IMR-90 (cell line): Measurements from ENCODE around the gene TAS2R42. TPM values are rescaled to one million over a fixed set of nuclear protein-coding genes. Genes with fewer than 3 reads are reported as not detected.

Experiments
- ATAC-seq: fragments of 200-7000 bp; cut with Tn5 transposase; 2 replicates; pipeline ENCODE4 v1.9.1; 2020; ENCODE audit warnings: low read depth, mild to moderate bottlenecking, moderate library complexity
- BruUV-seq: library from RNA; stranded (reverse); fragments of 400-500 nt; replicated peaks from 2 replicates; lab custom pipeline; 2021; lab: Mats Ljungman, UMichigan
- CTCF ChIA-PET: fragments of 300-600 bp; formaldehyde crosslinking; extraction: SDS; loops from one replicate; lab custom pipeline; 2021; ENCODE audit warnings: antibody characterized with exemption; lab: Yijun Ruan, JAX
- POLR2A ChIA-PET: fragments of 300-600 bp; sonication (Branson Sonifier 250); formaldehyde crosslinking; loops from one replicate; lab custom pipeline; 2022; ENCODE audit warnings: antibody characterized with exemption; ENCODE audit not compliant: unreplicated experiment; lab: Charles Lee
- DNase-seq: peaks from one replicate; pipeline ENCODE4 v3.0.0; 2013
- H2AFZ ChIP-seq: replicated peaks from 2 replicates; pipeline ENCODE3; 2013; ENCODE audit warnings: low read length, mild to moderate bottlenecking; ENCODE audit not compliant: poor library complexity
- H2AK5ac ChIP-seq: 2 replicates; pipeline ENCODE4 v1.6.1; 2013; ENCODE audit warnings: low read depth, low read length, inconsistent platforms
- H2AK9ac ChIP-seq: replicated peaks from 2 replicates; pipeline ENCODE3; 2013; ENCODE audit warnings: mild to moderate bottlenecking, low read depth, low read length, moderate library complexity; ENCODE audit not compliant: poor library complexity
- H2BK120ac ChIP-seq: 2 replicates; pipeline ENCODE4 v1.6.1; 2013; ENCODE audit warnings: low read depth, low read length, inconsistent platforms
- H2BK15ac ChIP-seq: 3 replicates; pipeline ENCODE4 v1.6.1; 2013; ENCODE audit warnings: low read depth, low read length, inconsistent platforms
- H2BK20ac ChIP-seq: 2 replicates; pipeline ENCODE4 v1.6.1; 2013; ENCODE audit warnings: low read depth, mild to moderate bottlenecking, inconsistent platforms, low read length, moderate library complexity
- H2BK5ac ChIP-seq: 2 replicates; pipeline ENCODE4 v1.6.1; 2013; ENCODE audit warnings: mild to moderate bottlenecking, low read depth, low read length, inconsistent platforms; ENCODE audit not compliant: poor library complexity, severe bottlenecking
- H3K14ac ChIP-seq: replicated peaks from 2 replicates; pipeline ENCODE4 v1.6.1; 2013; ENCODE audit warnings: low read depth, low read length, inconsistent platforms
- H3K18ac ChIP-seq: 2 replicates; pipeline ENCODE4 v1.6.1; 2013; ENCODE audit warnings: low read depth, low read length, control low read depth
- H3K23ac ChIP-seq: 2 replicates; pipeline ENCODE4 v1.6.1; 2013; ENCODE audit warnings: low read depth, low read length, inconsistent platforms
- H3K27ac ChIP-seq: 2 replicates; pipeline ENCODE4 v1.5.1; 2013; ENCODE audit warnings: mild to moderate bottlenecking, control low read depth, low read length; ENCODE audit not compliant: insufficient read depth
- H3K27me3 ChIP-seq: 2 replicates; pipeline ENCODE4 v1.6.1; 2013; ENCODE audit warnings: low read length; ENCODE audit not compliant: control insufficient read depth, insufficient read depth
- H3K36me3 ChIP-seq: 2 replicates; pipeline ENCODE4 v1.6.1; 2013; ENCODE audit warnings: low read length, mixed read lengths; ENCODE audit not compliant: control insufficient read depth, insufficient read depth
- H3K4ac ChIP-seq: 2 replicates; pipeline ENCODE4 v1.6.1; 2013; ENCODE audit warnings: low read depth, low read length, inconsistent platforms
- H3K4me1 ChIP-seq: 2 replicates; pipeline ENCODE4 v1.6.1; 2013; ENCODE audit warnings: low read length, mixed read lengths; ENCODE audit not compliant: control insufficient read depth, insufficient read depth
- H3K4me2 ChIP-seq: 2 replicates; pipeline ENCODE4 v1.6.1; 2013; ENCODE audit warnings: low read depth, mild to moderate bottlenecking, control low read depth, low read length, moderate library complexity
- H3K4me3 ChIP-seq: 2 replicates; pipeline ENCODE4 v1.5.1; 2013; ENCODE audit warnings: low read depth, mild to moderate bottlenecking, control low read depth, low read length, moderate library complexity; ENCODE audit not compliant: insufficient read depth
- H3K56ac ChIP-seq: 2 replicates; pipeline ENCODE4 v1.6.1; 2013; ENCODE audit warnings: low read length, inconsistent platforms; ENCODE audit not compliant: insufficient read depth; ENCODE audit errors: extremely low read depth
- H3K79me1 ChIP-seq, 2 experiments: 2 replicates each; pipeline ENCODE4 v1.6.1; 2013; ENCODE audit warnings: low read length in 2 of 2, inconsistent platforms in 1 of 2, low read depth in 1 of 2
- H3K9ac ChIP-seq: 2 replicates; pipeline ENCODE4 v1.6.1; 2013; ENCODE audit warnings: low read depth, low read length, control low read depth
- H3K9me1 ChIP-seq: 2 replicates; pipeline ENCODE4 v1.6.1; 2013; ENCODE audit warnings: low read length, inconsistent platforms; ENCODE audit not compliant: insufficient read depth
- H3K9me3 ChIP-seq: 2 replicates; pipeline ENCODE4 v1.6.1; 2013; ENCODE audit warnings: low read length; ENCODE audit not compliant: control insufficient read depth, insufficient read depth
- H4K20me1 ChIP-seq: 2 replicates; pipeline ENCODE4 v1.6.1; 2013; ENCODE audit warnings: low read length, inconsistent platforms; ENCODE audit not compliant: insufficient read depth
- H4K5ac ChIP-seq: 2 replicates; pipeline ENCODE4 v1.6.1; 2013; ENCODE audit warnings: mild to moderate bottlenecking, low read depth, low read length, control low read depth
- H4K8ac ChIP-seq, 2 experiments: 2 replicates each; pipeline ENCODE4 v1.6.1; 2013; ENCODE audit warnings: low read depth in 2 of 2, low read length in 2 of 2, control low read depth in 1 of 2, inconsistent platforms in 1 of 2
- H4K91ac ChIP-seq: 2 replicates; pipeline ENCODE4 v1.6.1; 2013; ENCODE audit warnings: low read depth, low read length, inconsistent platforms; ENCODE audit not compliant: insufficient read depth
- CHD1 ChIP-seq: IDR thresholded peaks from 2 replicates; pipeline ENCODE4 v1.6.1; 2012; ENCODE audit warnings: low read depth, low read length, improper control_type of control experiment
- MXI1 ChIP-seq: IDR thresholded peaks from 2 replicates; pipeline ENCODE4 v1.6.1; 2012; ENCODE audit warnings: low read depth, mild to moderate bottlenecking, low read length, moderate library complexity, borderline replicate concordance
- POLR2A ChIP-seq: IDR thresholded peaks from 2 replicates; pipeline ENCODE4 v1.6.1; 2012; ENCODE audit warnings: mild to moderate bottlenecking, low read depth, low read length
- RAD21 ChIP-seq: IDR thresholded peaks from 2 replicates; pipeline ENCODE4 v1.6.1; 2012; ENCODE audit warnings: low read length, improper control_type of control experiment
- RFX5 ChIP-seq: IDR thresholded peaks from 2 replicates; pipeline ENCODE4 v1.8.0; 2012; ENCODE audit warnings: low read depth, mild to moderate bottlenecking, low read length, moderate library complexity
- WGBS, 2 experiments: methylation state at CpG; one replicate each; pipeline versions ENCODE4 v1.1.5 to v1.1.7; 2013; ENCODE audit warnings: missing lambda C conversion rate in 2 of 2; ENCODE audit not compliant: insufficient read length in 1 of 2; ENCODE audit errors: extremely low coverage in 2 of 2; 5-methylcytosine and 5-hydroxymethylcytosine counted together
- dilution Hi-C: fragments of 300-500 bp; cut with HindIII; formaldehyde crosslinking; loops from one replicate; pipeline ENCODE4 v1.14.3; 2018; ENCODE audit warnings: low sequenced_read_pairs; ENCODE audit not compliant: unreplicated experiment
- in situ Hi-C: fragments of 300-500 bp; cut with MboI; formaldehyde crosslinking; loops from 3 replicates; pipeline ENCODE4 v1.14.3; 2019; ENCODE audit warnings: low sequenced_read_pairs, inconsistent platforms, mixed read lengths
- intact Hi-C: fragments of 100-400 bp; cut with micrococcal nuclease; formaldehyde crosslinking; loops from 2 replicates; pipeline ENCODE4 v1.10.0; 2022
- polyA plus RNA-seq, 3 experiments: library from polyadenylated mRNA; depleted of rRNA; stranded (reverse); fragments of >200 nt; gene quantifications; 2 replicates each; pipeline ENCODE4 v1.2.3, GENCODE V29; 2012; ENCODE audit warnings: low replicate concordance in 1 of 3
- total RNA-seq: library from RNA; depleted of rRNA; stranded (reverse); fragments of >200 nt; gene quantifications from 2 replicates; pipeline ENCODE4 v1.2.3, GENCODE V29; 2012

The TAS2R42 gene
- total and polyA plus RNA-seq, 2 of the 4 experiments (the other 2 are of a cell fraction), result not detected

GRCh38 chr12:11162502-11162901, 24.2 kb downstream of the TAS2R42 start:
- no peak for DNase-seq
- Histone ChIP-seq H4K8ac (no peak overlapping the region), H3K36me3 (peaks cover 13% of the 10 kb centered on the region), H3K4me1 (no peaks in the 10 kb centered on the region), H3K23ac (no peak overlapping the region), H4K91ac (no peak overlapping the region), H3K27me3 (no peaks in the 10 kb centered on the region), H3K4me3 (no peak overlapping the region), H3K14ac (no peak overlapping the region), H3K9me3 (no peaks in the 10 kb centered on the region), H2BK20ac (no peak overlapping the region), H3K4ac (no peak overlapping the region), H3K27ac (no peak overlapping the region), H2AK9ac (no peak overlapping the region), H3K9me1 (no peaks in the 10 kb centered on the region), H2AFZ (no peak overlapping the region), H3K18ac (no peak overlapping the region), H2BK120ac (no peak overlapping the region), H2BK5ac (no peak overlapping the region), H2BK15ac (no peak overlapping the region), H3K56ac (no peak overlapping the region), H3K9ac (no peak overlapping the region), H3K79me1 (peaks cover 38 to 49% of the 10 kb centered on the region in 2 experiments), H3K4me2 (no peak overlapping the region), H4K20me1 (peaks cover 43% of the 10 kb centered on the region), H2AK5ac (no peak overlapping the region), H4K5ac (no peak overlapping the region)
- BruUV-seq, result no TSS peak
- CTCF ChIA-PET, result no interaction called here
- ATAC-seq, result no peak
- in situ Hi-C loops, result no loop called here
- no CpG with 5 or more reads among the region's 1 CpG for WGBS, 2 experiments
- dilution Hi-C loops, result no loop called here
- TF ChIP-seq CHD1 (no peak), RAD21 (no peak), RFX5 (no peak), POLR2A (no peak), MXI1 (no peak)
- intact Hi-C loops, result no loop called here
- POLR2A ChIA-PET, result no interaction called here
